Non-pigmented ciliary epithelial cell (primary cell): Measurements from ENCODE around the gene UGP2.
"Not testable (repeated sequence)": the region's sequence is repeated elsewhere in the genome, so short reads cannot be mapped to it uniquely, and the experiment has no call there.

Source experiments
- DNase-seq: peaks from one replicate; pipeline ENCODE4 v3.0.0-alpha.2; 2010; ENCODE audit warnings: low read depth

UGP2 gene

GRCh38 chr2:63840081-63840784, 1.5 kb upstream of the UGP2 start:
- no peak for DNase-seq

- DNase-seq = peak; percentile 84
These were observed 877 bp upstream of the UGP2 start for GRCh38 chr2:63840785-63841253.

GRCh38 chr2:63842149-63843061, 709 bp downstream of the UGP2 start:
- DNase-seq = no peak

GRCh38 chr2:63843093-63843492, 1.4 kb downstream of the UGP2 start:
- DNase-seq = no peak

GRCh38 chr2:63843791-63844190, 2.1 kb downstream of the UGP2 start:
- no peak for DNase-seq

- DNase-seq = no peak
These were observed 2.9 kb downstream of the UGP2 start for GRCh38 chr2:63844616-63845015.

GRCh38 chr2:63845866-63846265, 4.2 kb downstream of the UGP2 start:
- no peak for DNase-seq

GRCh38 chr2:63846487-63846886, 4.8 kb downstream of the UGP2 start:
- no peak for DNase-seq

- DNase-seq = not testable (repeated sequence)
These were observed 5.9 kb downstream of the UGP2 start for GRCh38 chr2:63847571-63847970.

- DNase-seq = no peak
These were observed 7.9 kb downstream of the UGP2 start for GRCh38 chr2:63849381-63850203.

GRCh38 chr2:63850204-63850571, 8.5 kb downstream of the UGP2 start:
- no peak for DNase-seq

GRCh38 chr2:63850649-63851048, 9.0 kb downstream of the UGP2 start:
- no peak for DNase-seq

GRCh38 chr2:63851691-63852311, 10.1 kb downstream of the UGP2 start:
- DNase-seq = no peak

- no peak for DNase-seq
These were observed 12.0 kb downstream of the UGP2 start for GRCh38 chr2:63853527-63854310.

- DNase-seq = no peak
These were observed 14.0 kb downstream of the UGP2 start for GRCh38 chr2:63855418-63856302.

- DNase-seq = no peak
These were observed 14.6 kb downstream of the UGP2 start for GRCh38 chr2:63856303-63856603.

- no peak for DNase-seq
These were observed 16.6 kb downstream of the UGP2 start for GRCh38 chr2:63858291-63858690.

- no peak for DNase-seq
These were observed 19.6 kb downstream of the UGP2 start for GRCh38 chr2:63861220-63861822.

- no peak for DNase-seq
These were observed 21.1 kb downstream of the UGP2 start for GRCh38 chr2:63862806-63863205.

GRCh38 chr2:63863707-63864106, 22.0 kb downstream of the UGP2 start:
- DNase-seq = no peak
